PFSK-1 (cell line): ENCODE results near the gene NFATC3.

Source experiments
- POLR2AphosphoS5 ChIP-seq: IDR thresholded peaks from 2 replicates; pipeline ENCODE4 v1.6.1; 2012; ENCODE audit warnings: low read depth, mild to moderate bottlenecking, control low read depth, low read length, moderate library complexity
- SIN3A ChIP-seq: IDR thresholded peaks from 2 replicates; pipeline ENCODE4 v1.6.1; 2012; ENCODE audit warnings: mild to moderate bottlenecking, low read length, moderate library complexity, borderline replicate concordance; ENCODE audit not compliant: insufficient read depth
- TAF1 ChIP-seq: IDR thresholded peaks from 2 replicates; pipeline ENCODE4 v1.6.1; 2012; ENCODE audit warnings: low read length, control low read depth, borderline replicate concordance; ENCODE audit not compliant: insufficient read depth

DNA sequence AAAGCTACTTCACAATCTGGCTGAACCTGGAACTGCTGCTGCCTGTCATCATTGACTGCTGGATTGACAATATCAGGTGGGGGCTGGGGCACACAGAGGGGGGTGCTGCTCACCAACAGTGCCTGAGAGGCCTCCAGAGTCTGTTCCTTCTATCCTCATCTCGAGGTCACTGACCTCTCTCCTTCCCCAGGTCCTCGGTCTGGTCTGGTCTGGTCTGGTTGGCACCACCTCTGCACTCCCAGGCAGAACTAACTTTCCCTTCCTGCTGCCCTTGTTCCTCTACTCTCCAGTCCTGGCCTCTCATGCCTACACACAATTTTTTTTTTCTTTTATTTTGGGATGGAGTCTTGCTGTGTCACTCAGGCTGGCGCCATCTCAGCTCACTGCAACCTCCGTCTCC lies 164.2 kb downstream of the NFATC3 start:
- TF ChIP-seq TAF1: no peak
- TF ChIP-seq POLR2AphosphoS5: no peak
- TF ChIP-seq SIN3A: no peak
